GM19023 (cell line): ENCODE results near the gene PRPS2.
A peak's percentile ranks its signal among the peaks of the same experiment; 100 is the strongest.

Experiments used
- ATAC-seq: cut with Tn5 transposase; IDR thresholded peaks from one replicate; pipeline ENCODE4 v1.9.1; 2021; ENCODE audit warnings: mild to moderate bottlenecking, moderate library complexity; ENCODE audit not compliant: unreplicated experiment

PRPS2 gene

DNA sequence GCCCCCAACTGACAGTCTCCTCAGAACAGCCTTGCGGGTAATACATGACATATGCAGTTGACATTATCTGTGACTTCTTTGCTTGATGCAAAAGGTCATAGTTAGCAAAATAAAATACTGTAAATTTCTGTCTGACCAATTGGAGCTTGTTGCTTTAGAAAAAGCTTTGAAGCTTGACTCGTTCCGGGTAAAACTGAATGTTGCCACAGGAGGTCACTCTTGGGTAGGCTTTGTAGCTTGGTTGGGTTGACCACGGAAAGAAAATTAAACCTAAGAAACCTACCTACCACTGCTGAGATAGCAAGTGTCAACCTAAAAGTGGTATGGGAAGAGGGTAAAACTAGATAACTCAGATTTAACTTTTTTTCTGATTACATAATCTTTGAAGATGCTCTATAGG lies 23.2 kb downstream of the PRPS2 start:
- ATAC-seq = no peak

DNA sequence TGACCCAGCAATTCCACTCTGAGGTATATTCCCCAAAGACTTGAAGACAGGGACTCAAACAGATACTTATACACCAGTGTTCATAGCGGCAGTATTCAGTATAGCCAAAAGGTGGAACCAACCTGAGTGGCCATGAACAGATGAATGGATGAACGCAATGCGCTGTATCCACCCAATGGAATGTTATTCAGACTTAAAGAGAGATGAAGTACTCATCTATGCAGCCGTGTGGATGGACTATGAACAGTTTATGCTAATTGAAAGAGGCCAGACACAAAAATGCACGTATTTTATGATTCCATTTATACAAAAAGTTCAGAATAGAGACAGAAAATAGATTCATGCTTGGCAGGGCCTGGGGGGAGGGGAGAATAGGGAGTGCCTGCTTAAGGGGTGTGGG lies 26.3 kb downstream of the PRPS2 start:
- no peak for ATAC-seq

DNA sequence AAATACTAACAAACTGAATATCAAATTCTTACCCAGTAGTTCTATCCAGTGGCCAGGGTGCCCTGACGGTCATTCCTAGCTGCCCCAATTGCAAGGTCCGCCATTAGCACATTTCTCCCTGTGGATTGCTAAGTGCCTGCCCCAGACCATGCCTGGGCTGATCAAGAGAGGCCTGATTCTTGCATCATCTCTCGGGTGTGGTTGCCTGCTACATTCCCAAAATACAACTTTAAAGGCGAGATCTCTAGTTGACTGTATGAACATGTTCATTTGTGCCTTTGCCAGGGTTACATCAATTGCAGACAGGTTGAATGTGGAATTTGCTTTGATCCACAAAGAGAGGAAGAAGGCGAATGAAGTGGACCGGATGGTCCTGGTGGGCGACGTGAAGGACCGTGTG lies 28.0 kb downstream of the PRPS2 start:
- ATAC-seq = no peak

DNA sequence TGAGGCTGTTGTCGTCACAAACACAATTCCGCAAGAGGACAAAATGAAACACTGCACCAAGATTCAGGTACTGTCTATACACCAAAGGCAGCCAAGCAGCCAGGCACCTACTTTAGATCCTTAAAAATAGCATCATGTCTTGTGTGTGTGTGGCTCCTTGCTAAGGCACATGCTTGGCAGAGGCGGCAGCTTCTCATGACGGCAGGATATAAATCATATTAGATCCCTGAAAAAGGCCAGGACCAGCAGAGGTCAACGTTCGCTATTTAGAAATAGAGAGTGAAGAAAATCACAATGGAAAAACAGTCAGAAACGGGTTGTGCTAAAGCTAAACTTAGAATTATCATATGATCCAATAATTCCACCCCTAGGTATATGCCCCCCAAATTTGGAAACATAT lies 29.5 kb downstream of the PRPS2 start:
- no peak for ATAC-seq

DNA sequence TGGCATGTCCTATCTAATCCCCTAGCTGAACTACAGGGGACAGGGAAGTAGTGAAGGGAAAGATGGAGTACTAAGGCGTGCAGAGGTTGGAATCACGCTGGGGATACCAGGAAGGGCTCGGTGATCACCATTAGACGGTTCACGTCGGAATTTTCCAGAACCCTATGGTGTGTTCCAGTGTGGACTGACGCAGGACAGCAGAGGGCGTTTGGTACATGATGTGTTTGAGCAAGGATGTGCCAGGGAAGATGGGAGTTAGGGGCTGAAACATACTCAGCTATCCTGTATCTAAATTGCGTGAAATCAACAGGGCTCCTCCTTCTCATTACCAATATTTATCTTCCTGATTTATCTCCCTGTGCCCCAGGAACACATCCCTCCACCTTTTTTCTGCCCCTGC lies 33.7 kb downstream of the PRPS2 start:
- ATAC-seq = no peak

DNA sequence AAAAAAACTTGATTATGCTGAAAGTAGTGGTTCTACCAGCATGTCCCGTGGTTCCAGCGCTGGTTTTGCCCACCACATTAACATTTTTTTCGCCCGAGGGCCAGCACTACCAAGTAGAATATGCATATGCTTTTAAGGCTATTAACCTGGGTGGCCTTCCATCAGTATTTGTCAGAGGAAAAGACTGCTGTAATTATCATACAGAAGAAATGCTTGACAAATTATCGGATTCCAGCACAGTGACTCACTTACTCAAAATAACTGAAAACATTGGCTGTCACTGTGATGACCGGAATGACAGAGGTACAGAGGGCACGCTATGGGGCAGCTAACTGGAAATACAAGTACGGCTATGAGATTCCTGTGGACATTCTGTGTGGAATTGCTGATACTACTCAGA lies 34.6 kb downstream of the PRPS2 start:
- no peak for ATAC-seq

DNA sequence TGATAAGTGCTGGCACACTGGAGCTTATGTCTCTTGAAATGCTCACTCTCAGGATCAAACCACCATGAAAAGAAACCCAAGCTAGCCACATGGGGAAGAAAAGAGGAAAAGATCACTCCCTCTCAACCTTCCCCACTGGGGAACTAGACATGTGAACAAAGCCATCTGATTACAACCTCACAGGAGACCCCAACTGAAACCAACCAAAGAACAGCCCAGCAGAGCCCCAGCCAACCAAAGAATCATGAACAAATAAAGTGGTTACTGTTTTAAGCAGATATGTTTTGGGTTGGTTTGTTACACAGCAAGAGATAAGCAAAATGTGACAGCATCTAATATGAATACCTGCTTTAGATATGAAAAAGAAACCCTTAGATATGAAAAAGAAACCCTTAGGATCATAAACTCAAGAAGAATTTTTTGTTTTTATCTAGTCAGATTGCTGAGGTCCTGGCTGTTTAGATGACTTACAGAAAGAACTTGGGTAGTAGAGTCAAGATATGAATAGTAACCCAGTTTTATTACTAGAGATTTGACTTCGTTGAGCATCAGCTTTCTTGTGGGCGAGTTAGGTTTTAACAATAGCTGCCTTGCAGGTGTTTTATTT lies 52.0 kb downstream of the PRPS2 start:
- ATAC-seq = no peak

DNA sequence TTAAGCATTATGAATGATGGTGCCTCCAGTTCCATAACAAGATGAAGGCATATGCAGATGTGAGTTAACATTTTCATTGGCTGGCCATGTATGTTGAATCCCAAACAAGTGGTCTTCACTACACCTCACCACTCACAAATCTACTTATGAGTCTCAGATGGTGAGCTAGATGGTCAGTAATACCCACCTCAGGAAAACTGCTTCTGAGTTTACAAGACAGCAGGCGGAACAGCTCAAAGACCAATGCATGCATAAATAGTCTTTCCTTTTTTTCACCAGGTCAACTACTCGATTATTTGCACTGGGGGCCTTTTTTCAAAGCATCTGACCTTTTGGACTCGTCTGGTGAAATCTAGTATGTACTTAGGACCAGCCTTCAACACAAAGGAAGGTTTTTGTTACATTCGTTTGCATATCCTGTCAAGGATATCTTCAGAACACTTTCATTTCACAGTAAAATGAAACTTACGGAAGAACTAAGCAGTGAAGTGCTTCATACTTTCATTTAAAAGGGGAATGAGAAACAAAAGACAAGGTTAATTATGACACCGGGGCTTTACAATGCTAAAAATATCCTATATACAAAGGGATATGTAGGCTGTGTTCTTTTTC lies 52.6 kb downstream of the PRPS2 start:
- ATAC-seq = peak; percentile 82

DNA sequence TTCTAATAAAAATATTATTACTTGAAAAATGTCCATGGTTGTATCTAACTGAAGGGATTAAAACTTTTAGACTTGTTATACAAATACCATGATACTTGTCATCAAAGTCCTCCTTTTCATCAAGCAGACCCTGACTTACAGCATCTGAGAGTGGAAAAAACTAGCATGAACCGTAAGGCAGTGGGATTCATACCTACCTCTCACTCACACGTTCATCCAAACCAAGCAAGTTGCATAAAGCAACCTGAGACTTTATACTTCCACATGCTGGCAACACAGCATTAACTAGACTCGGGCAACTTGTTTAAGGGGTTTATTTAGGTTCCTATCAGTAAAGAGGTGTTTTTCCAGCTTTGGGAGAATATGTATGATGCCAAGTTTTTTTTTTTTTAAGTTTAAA lies 53.1 kb downstream of the PRPS2 start:
- ATAC-seq = peak; percentile 8

DNA sequence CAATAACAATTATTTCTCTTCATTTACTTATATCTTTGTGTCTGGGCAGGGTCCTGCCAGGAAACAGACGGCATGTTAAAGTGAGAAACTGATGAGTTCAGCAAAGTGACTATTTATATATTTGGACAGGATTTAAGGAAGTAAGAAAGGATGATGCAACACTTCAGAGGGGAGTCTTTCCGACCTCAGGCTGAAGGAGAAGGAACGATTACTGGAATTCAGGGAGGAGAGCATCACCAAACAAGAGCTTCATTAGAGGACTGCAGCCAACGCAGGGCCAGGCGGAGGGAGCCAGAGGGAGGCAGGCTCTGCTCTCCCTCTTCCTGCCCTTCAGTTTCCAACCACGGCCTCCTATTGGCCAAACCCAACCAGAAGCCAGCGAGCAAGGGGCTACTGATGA lies 74.1 kb downstream of the PRPS2 start:
- ATAC-seq = no peak

DNA sequence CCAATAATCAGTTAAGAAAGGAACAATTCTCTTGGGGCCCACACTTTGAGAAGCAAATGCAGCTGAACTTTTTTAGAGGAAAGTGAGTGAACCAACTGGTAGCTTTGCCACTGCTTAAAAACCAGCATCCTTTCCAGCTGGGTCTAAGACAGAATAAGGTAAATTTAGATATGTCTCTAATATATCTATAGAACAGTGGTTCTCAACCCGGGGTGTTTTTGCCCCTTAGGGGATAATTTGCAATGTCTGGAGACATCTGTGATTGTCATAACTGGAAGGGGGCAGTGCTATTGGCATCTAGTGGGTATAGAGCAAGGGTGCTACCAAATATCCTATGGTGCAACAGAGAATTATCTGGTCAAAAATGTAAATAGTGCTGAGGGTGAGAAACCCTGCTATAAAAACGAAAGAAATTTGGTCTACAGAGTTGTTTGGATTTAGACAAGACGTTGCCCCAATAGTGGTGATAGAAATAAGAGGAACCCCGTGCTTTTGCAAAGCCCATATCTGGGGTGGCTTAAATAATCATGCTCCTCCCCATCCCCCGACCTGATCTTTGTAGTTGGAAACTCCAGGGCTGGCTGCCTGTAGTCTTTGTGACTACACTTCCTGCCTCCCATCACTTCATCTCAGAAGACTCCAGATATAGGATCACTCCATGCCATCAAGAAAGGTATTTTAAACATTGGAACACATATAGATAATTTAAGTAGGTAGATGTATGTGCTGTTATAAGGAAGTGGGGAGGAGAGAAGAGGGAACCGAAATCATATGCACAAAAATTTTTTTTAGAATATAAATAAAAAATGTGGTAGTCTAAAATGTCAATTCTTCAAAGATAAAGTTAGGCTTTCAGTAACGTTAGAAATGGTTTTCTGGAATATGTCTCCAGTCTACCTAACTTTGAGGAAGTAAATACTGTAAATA lies 75.5 kb downstream of the PRPS2 start, which contains the start of gene TLR7:
Gene TLR7 (plus strand): TSS at position 622 of the 927 bp plus-strand sequence. CDS start 507 bp downstream, outside the sequence.
- no peak for ATAC-seq

DNA sequence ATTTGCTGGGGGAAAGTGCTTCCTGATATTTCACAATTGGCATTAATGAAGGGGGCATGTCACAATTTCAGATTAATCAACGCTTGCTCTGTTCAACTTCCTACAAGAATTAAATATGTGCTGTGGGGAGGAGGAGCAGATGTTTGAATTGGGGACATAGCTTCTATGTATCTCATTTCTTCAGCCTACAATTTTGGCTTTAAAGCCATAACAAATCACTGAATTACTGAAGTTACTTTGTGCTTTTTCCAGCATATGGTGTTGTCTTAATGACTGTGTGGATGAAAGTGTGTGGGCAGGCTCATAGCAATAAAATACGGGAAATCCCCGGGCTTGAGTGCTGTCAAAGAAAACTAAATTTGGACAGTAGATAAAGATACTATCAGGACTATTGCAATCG lies 76.5 kb downstream of the PRPS2 start:
- no peak for ATAC-seq

DNA sequence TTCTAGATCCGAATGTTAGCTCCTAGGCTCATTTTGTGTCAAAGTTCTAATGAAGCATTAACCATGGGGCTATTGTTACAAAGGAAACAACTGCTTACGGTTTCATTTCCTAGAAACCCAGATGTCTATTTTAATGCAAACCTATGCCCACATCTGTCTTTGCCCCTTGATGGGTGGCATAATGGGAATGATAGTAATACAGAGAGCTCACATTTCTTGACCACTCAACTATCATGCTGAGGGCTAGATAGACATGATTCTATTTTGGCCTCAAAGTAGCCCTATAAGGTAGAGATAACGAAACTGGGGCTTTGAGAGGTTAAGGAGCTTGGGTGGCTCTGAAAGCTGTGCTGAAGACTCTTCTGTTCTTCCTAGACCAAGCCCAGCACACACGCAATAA lies 77.5 kb downstream of the PRPS2 start:
- no peak for ATAC-seq

DNA sequence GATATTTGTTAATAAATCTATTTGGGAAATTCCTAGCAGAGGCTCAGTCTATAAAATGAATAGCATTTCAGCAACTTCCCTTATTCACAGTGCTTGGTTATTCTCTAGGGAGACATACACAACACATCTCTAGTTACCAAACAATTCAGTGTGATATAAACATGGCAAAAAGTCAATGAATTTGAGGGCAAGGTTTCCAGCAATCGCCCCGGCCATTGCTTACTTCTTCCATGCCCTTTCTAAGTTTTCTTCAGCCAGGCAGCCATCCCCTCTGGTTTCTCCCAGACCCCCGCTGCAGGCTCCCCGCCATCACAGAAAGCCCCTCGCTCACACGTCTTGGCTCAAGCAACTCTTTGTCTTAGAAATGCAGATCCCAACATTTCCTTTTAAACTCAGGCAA lies 80.0 kb downstream of the PRPS2 start:
- ATAC-seq = no peak

DNA sequence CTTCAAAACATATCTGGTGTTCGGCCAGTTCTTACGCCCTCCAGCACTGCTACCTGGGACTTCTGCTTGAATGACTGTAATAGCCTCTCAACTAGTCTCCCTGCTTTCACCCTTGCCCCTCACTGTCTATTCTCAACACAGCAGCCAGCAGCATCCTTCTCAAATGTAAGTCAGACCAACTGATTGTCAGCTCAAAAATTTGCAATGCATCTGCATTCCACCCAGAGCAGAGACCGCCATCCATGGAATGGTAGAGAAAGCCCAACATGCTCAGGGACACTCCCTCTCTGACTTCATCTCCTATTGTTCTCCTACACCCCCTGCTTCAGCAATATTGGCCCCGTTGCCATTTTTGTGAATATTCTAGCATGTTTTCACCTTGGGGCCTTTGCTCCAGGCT lies 81.5 kb downstream of the PRPS2 start:
- no peak for ATAC-seq
